Activated CD8-positive, alpha-beta memory T cell treated with anti-CD3 and anti-CD28 coated beads, Interleukin-2, amount 50 U/mL, for 1 hour (primary cell): Measurements from ENCODE around the gene PISD.
"Not testable (repeated sequence)": the region's sequence is repeated elsewhere in the genome, so short reads cannot be mapped to it uniquely, and the experiment has no call there.

Experiments
- DNase-seq: peaks from one replicate; pipeline ENCODE4 v3.0.0-alpha.2; 2020; ENCODE audit errors: extremely low read depth

The PISD gene

DNA sequence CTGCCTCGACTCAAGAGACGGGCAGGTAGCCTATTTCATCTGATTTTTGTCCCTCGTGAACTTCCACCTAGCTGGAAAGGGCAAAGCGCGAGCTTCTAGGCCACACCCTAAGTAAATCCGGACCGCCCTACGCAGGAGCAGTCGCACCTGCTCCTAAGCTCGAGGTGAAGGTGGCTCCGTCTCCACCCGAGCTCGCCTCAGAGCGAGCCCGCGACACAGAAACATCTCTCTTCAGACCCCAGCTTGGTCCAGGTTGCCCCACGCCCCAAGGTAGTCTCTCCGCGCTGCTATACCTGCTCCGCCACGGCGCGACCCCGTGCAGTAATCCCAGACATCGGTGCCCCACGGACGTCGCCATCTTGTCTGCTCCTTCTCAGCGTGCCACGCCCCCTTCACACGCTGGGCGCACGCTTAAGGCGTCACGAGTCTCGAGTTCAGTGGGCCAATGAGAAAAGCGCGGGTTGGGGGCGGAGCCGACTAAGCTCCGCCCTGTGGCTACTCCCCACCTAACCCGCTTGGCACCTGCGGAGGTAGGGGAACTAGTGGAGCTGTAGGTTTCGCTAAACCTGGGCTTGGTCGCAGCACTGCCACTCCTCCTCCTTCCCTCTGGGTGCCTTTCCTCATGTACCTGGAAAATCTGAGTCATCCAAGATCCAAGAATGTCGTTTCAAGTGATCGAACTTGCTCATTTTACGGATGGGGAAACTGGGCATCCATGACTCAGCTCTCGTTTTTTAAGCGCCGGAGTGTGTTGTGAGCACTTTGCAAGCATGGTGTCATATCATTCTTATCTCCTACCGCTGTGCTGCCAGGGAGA is at the start of gene PISD:
TSS of gene PISD (minus strand) at position 365 of the 817 bp plus-strand sequence. CDS start at position 358, 7 bp downstream.
- DNase-seq = peak; percentile 89

DNA sequence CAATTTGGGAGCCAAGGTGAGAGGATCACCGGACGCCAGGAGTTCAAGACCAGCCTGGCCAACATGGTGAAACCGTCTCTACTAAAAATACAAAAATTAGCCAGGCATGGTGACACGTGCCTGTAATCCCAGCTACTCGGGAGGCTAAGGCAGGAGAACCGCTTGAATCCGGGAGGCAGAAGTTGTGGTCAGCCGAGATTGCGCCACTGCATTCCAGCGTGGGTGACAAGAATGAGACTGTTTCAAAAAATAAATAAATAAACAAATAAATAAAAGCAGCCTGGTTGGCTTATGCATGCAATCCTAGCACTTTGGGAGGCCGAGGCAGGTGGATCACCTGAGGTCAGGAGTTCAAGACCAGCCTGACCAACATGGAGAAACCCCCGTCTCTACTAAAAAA is 49.2 kb upstream of the PISD start:
- not testable (repeated sequence) for DNase-seq

DNA sequence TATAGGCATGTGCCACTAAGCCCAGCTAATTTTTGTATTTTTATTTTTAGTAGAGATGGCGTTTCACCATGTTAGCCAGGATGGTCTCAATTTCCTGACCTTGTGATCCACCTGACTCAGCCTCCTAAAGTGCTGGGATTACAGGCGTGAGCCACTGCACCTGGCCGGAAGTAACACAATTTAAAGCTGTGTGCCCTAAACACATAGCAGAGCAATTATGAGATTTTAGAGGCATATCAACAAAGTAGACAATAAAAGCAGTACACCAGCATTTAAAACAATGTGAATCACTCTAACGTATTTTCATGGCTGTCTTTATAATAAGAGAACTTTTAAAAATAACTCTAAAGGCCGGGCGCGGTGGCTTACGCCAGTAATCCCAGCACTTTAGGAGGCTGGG is 45.5 kb upstream of the PISD start:
- no peak for DNase-seq

DNA sequence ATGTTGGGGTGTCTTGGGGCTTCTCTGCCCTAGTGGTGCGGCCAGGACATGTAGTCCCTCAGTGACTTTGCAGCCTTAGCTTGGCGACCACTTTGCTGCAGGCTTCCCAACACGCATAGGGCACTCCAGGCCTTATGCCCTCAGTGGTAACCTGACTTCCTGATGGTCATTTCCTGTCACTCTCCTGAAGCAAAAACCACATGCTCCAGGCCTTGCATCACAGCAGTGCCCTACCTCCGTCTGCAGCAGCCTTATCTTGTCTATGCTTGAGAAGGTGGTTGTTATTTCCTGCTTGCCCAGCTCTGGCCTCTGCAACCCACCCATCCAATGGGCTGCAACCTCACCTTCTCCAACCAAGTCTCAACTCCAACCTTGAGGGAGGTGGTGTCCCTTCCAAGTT is 33.4 kb upstream of the PISD start:
- DNase-seq = no peak

DNA sequence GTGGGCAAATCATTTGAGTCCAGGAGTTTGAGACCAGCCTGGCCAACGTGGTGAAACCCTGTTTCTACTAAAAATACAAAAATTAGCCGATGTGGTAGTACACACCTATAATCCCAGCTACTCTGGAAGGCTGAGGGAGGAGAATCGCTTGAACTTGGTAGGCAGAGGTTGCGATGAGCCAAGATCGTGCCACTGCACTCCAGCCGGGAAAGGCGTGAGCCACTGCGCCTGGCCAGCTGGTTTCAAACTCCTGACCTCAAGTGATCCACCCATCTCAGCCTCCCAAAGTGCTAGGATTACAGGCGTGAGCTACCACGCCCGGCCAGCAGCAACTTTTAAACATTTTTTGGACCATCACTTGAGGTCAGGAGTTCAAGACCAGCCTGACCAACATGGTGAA is 32.0 kb upstream of the PISD start:
- not testable (repeated sequence) for DNase-seq

DNA sequence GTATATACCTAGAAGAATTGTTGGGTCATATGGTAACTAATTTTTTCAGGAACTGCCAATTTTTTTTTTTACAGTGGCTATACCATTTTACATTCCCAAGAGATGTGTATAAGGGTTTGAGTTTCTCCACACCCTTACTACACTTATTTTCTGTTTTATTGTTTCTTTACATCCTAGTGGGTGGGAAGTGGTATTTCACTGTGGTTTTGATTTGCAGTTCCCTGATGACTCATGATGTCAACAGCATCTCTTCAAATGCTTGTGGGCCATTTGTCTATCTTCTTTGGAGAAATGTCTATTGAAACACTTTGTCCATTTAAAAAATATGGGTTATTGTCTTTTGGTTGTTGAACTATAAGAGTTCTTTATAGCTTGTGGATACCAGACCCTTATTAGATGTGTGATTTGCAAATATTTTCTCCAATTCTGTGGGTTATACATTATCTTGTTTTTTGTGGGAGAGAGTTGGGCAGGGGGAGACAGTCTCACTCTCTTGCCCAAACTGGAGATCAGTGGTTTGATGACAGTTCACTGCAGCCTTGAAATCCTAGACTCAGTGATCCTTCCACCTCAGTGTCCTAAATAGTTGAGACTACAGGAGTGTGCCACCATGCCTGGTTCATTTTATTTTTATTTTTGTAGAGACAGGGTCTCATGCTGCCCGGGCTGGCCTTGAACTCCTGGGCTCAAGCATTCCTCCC is 30.3 kb upstream of the PISD start:
- DNase-seq = no peak

DNA sequence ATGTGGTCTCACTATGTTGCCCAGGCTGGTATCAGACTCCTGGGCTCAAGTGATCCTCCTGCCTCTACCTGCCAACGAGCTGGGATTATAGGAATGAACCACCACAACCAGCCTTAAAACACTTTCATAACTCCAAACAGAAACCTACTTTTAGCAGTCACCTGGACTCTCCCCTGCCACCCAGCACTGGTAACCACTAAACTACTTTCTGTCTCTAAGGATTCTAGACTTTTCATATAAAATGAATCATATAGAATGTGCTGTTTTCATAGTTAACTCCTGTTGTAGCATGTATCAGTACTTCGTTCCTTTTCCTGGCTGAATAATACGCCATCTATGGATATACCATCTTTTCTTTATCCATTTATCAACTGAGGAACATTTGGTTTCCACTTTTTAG is 29.4 kb upstream of the PISD start:
- DNase-seq = no peak

DNA sequence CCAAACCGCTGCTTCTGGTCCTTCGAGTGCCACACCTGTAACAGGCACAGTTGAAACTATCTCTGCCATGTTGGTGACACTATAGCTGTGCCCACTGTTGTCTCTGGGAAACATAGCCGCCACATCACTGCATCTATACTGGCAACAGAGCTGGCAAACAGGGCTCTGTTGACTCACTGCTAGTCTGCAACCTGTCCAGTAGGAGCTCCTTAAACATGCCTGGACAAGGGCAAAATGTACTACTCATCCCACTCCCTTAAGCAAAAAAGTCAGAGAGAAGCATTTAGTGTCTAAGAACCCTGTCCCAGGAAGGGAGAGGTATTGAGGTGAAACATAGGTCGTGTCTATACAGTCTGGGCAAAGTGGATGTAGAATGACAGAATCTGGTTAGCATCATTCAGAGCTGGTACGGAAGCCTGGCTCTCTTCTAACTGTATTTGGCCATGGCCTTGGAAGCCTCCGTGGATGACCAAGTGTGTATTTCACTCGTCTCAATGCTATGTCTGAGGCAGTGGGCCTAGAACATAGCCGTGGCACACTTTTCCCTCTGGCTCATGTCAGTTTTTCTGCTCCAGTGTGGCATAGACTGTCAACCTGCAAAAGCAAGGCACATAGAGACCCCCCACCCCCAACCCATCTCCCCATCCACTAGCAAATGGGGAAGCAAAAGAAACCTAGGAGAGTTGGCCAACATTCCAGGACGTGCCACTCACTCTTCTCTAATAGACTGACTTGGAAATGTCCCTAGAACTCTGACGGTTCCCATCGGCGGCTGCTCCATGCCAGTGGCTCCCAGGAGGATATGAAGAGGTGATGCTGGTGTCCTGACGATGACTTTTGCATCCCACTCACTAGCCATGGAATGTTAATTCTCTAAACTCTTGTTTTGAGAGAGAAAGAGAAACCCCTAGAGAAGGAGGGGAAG is 21.4 kb upstream of the PISD start:
- no peak for DNase-seq

DNA sequence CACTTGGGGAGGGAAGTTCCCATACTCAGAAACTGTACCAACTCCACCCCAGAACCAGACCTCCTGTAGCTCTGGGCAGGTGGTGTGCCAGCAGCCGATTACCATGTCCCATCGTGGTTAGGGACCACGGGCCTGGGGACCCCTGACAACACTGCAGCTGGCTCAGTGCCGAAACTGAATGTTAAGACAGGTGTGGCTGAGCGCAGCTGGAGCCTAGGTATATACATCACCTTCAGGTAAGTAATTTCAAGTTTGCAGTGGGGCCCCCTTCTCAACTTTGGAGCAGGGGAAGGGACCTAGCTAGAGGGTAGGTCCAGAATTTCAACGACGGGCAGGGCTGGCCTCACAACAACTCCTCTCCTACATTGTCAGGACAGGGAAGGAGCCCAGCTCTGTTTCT is 20.7 kb upstream of the PISD start:
- no peak for DNase-seq

DNA sequence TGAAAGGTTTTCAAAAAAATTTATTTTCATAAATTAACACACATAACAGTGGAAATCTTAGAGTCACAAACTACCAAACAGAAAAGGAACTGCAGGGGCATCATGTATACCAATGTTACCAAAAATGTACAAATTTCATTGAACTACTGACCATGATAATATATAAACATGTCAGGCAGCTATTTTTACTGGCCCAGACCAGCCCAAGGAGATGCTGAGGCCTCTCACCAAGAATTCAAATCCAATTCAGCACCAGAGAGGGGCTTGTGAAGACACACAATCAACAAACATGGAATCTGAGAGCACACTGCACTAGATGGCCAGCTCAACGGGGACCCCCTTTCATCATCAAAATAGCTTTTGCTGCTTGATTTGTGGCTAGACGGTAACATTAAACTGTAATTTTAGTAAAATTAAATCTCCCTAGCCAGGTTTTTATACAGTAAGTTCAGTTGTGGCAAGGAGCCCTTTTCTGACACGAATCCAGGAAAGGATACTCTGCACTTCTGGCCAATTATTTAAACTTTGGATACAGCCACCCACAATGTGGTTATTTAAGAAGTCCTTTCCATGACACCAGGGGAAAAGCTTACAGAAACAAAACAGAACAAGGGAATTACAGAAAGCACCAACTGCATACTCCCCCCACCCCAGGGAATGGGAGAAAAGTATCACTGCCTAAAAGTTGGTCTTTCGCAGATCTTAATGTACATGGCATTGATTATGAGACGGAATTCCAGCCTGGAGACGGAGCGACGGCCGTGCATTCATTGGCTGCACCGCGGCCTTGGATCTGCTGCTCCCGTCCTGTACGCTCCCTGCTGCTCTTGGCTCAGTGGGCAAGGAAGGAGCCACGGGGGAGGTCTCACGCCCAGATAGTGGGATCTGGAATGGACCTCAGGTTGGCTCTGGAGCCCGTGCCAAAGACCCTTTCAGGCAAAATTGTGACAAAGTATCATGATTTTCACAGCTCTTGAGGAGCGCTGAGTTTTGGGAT is 19.6 kb upstream of the PISD start:
- DNase-seq = no peak

DNA sequence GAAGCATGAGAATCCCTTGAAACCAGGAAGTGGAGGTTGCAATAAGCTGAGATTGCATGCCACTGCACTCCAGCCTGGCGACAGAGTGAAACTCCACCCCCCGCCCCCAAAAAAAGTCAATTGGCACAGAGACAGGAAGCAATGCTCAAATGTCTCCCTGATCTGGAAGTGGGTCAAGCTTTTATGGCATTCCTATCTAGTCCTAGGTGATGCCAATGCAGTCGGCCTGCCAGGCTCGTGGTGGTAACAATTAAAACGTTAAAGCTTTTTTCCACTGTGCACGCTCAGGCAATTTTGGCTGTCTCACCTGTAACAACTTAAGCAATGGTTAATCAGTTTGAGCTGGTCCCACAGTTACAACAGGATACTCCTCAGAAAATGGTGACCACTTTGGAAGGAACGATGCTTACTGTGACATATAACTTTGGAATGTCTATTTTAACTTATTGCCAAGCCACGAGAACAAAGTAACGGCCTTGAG is 18.9 kb upstream of the PISD start:
- DNase-seq = no peak

DNA sequence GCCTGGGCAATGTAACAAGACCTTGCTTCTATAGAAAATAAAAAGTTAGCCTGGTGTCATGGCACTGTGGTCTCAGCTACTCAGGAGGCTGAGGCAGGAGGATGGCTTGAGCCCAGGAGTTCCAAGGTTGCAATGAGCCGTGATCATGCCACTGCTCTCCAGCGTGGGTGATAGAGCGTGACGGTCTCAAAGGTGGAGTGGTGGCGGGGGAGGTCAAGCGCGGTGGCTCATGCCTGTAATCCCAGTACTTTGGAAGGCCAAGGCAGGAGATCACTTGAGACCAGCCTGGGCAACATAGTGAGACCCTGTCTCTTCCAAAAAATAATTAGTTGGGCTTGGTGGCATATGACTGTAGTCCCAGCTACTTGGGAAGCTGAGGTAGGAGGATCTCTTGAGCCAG is 16.7 kb upstream of the PISD start:
- DNase-seq = no peak

DNA sequence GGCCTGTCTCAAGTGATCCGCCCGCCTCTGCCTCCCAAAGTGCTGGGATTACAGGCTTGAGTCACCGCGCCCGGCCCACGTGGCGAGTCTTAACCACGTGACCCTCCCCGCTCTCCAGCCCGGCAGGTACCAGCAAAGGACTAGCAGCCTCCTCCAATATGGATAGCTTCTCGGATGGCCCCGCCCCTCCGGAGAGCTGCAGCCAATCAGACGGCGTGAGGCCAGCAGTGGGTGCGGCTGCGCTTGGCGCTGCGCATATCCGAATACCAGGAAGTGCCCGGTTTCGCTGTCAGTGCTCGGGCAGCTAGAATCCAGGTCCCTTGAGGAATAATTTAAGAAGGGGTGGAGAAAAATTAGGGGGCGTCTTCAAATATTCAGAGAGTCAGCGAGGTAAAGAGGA is 14.7 kb upstream of the PISD start:
- peak; percentile 81 for DNase-seq

DNA sequence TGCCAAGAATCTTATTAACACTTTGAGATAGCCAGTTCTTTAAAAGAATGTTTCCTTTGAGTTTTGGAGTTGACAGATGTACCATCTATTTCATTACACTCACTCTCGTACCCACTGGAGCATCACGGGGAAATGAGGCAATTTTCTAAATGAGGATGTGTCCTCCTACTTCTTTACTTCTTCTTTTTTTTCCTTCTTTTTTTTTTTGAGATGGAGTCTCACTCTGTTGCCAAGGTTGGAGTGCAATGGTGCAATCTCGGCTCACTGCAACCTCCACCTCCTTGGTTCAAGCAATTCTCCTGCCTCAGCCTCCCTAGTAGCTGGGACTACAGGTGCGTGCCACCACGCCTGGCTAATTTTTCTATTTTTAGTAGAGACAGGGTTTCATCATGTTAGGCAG is 12.2 kb upstream of the PISD start:
- not testable (repeated sequence) for DNase-seq

DNA sequence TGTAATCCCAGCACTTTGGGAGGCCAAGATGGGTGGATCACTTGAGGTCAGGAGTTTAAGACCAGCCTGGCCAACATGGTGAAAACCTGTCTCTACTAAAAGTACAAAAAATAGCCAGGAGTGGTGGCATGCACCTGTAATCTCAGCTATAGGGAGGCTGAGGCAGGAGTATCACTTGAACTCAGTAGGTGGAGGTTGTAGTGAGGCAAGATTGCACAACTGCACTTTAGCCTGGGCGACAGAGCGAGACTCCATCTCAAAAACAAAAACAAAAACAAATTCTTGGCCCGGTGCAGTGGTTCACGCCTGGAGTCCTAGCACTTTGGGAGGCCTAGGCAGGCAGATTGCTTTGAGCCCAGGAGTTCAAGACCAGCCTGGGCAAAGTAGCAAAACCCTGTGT is 6.8 kb upstream of the PISD start:
- not testable (repeated sequence) for DNase-seq

DNA sequence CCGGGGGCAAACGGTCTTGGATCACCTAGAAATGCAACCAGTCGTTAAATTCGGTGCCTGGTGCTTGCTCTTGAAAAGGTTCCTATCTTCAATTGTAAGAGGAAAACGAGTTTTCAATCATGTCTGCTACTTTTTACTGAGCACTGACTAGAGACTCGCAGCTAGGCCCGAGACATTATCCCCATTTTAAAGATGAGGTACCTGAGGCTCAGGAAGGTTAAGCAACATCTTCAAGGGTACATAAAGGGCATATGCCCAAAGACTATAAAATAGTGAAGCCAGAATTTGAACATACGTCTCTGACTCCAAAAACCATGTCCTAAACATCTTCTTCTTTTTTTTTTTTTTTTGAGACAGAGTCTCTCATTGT is 638 bp upstream of the PISD start:
- DNase-seq = no peak

DNA sequence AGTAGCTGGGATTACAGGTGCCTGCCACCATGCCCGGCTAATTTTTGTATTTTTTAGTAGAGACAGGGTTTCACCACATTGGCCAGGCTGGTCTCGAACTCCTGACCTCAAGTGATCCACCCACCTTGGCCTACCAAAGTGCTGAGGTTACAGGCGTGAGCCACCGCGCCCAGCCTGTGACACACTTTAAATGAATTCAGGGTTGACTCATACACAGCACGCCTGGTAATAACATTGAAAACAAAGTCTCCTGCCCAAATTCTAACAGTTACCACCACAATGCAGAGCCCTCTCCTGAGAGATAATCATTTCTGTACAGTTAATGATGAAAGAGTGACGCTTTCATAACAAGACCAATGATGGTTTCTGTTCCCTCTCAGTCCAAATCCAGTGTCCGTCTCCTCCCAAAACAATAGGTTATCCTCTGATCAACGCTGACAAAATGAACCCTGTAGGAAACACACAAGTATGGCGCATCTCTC is 1.1 kb downstream of the PISD start:
- not testable (repeated sequence) for DNase-seq

DNA sequence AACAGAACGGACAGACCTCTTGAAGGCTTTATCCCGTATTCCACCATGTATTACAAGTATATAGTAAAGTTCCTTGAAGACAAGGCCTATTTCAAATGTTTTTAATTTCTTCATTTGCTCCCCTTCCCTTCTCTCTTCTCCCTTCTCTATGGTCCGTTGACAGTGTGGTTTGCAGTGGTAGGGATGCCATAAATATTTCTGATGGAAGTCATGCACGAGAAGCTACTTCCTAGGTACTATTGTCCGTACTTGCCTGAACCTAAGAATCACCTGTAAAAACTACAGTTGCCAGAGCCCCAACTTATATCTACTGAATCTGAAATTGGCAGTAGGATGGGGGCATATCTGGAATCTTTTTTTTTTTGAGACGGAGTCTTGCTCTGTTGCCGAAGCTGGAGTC is 2.8 kb downstream of the PISD start:
- no peak for DNase-seq

DNA sequence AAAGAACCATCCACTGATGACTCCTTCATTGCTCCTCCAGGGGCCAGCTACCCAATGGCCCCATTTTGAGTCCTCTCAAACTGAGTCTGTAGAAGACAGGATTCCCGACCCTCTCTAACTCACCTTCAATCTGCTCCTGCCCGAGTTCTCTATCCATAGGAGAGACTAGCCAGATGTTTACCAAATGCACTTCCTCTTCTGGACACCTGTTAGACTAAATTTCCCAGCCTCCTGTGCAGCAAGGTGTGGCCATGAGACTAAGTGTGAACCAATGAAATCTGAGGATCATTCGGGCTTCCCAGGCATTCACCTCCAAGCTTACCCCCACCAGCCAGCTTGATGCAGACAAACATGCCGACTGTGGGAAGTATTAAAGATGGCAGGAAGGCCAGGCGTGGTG is 7.6 kb downstream of the PISD start:
- DNase-seq = no peak

DNA sequence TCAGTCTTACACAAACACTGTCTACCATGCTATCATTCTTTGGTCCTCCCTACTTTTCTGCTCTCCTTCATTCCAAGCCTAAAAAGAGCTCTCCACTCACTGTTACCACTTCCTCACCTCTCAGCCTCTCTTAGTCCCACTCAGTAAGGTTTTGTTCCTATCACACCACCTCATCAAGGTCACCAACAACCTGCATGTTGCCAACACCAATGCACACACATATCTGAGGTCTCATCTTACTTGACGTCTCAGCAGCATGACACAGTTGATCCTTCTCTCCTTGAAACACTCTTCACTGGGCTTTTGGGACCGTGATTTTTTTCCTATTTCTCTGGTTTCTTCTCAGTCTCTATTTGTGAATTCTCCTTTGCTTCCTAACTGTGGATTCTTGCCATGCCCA is 8.1 kb downstream of the PISD start:
- DNase-seq = no peak
